ENCODE measurements around the gene DSCAM. TPM values are rescaled to one million over a fixed set of nuclear protein-coding genes. Genes with fewer than 3 reads are reported as not detected.

Gene DSCAM
- total and polyA plus RNA-seq, 10 of the 15 experiments (the other 5 are each of a cell fraction or from before 2014, with no cell fraction given) = not detected

DNA sequence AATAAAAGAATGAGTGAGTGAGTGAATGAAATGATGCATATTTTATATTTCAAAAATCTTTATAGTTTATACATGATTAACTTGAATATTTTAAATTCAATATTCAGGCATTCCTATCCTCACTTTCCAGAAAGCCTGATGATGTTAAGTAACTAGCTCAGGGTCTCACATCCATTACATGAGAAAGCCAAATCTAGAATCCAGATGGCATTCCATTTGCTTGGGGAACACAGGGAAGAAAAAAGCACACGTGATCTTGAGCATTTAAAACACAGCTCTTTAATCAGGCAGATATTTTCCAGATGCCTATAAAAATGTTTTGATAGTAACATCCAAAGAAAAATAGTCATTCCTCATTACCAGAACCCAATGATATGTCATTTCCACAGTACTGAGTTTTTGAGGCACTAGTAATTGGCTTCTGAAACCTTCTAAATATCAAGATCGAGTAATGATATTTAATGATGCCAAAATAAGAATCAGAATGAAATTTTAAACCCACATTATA, 291.9 kb downstream of the DSCAM start:
- Histone ChIP-seq H3K4me3 (no peak overlapping the region), H3K36me3 (ENCODE audit: control insufficient read depth in 2 of 2, insufficient read depth in 2 of 2, low read length in 1 of 2) (no peaks in the 10 kb centered on the region), H4K20me1 (ENCODE audit: control insufficient read depth, insufficient read depth) (no peaks in the 10 kb centered on the region), H3K4me2 (ENCODE audit: control insufficient read depth, insufficient read depth) (no peak overlapping the region), H3K9me3 (replicated peaks; ENCODE audit: control insufficient read depth, insufficient read depth, low read length) (no peaks in the 10 kb centered on the region), H2AFZ (ENCODE audit: control insufficient read depth, low read depth, low read length) (no peak overlapping the region), H3K9ac (ENCODE audit: control insufficient read depth, insufficient read depth, low read length) (no peak overlapping the region), H3K27ac (ENCODE audit: control insufficient read depth, insufficient read depth) (no peak overlapping the region), H3K79me2 (ENCODE audit: control insufficient read depth, insufficient read depth, low read length) (no peaks in the 10 kb centered on the region), H3K4me1 (ENCODE audit: control insufficient read depth, insufficient read depth, low read length) (no peaks in the 10 kb centered on the region), H3K27me3 (replicated peaks in 1 of 2; ENCODE audit: control insufficient read depth in 2 of 2, insufficient read depth in 2 of 2, low read length in 1 of 2) (no peaks in the 10 kb centered on the region)
- WGBS (ENCODE audit: insufficient coverage, insufficient replicate concordance, low lambda C conversion rate, missing lambda C conversion rate) = 0% methylated on average over 2 of the region's 2 CpGs
- RAD21 ChIA-PET (ENCODE audit: unreplicated experiment) = no interaction called here
- no peak for DNase-seq (ENCODE audit: low read depth, low spot score)
- intact Hi-C loops (cut with micrococcal nuclease; ENCODE audit: unreplicated experiment) (no loop called here), in situ Hi-C loops (cut with MboI) (no loop called here)
- POLR2A ChIA-PET = no interaction called here
- CTCF ChIA-PET = no interaction called here
- BruUV-seq (replicated peaks) = no TSS peak
- FAIRE-seq = no peak
- ATAC-seq = no peak
- TF ChIP-seq, protein P1, sequence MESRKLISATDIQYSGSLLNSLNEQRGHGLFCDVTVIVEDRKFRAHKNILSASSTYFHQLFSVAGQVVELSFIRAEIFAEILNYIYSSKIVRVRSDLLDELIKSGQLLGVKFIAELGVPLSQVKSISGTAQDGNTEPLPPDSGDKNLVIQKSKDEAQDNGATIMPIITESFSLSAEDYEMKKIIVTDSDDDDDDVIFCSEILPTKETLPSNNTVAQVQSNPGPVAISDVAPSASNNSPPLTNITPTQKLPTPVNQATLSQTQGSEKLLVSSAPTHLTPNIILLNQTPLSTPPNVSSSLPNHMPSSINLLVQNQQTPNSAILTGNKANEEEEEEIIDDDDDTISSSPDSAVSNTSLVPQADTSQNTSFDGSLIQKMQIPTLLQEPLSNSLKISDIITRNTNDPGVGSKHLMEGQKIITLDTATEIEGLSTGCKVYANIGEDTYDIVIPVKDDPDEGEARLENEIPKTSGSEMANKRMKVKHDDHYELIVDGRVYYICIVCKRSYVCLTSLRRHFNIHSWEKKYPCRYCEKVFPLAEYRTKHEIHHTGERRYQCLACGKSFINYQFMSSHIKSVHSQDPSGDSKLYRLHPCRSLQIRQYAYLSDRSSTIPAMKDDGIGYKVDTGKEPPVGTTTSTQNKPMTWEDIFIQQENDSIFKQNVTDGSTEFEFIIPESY (IDR thresholded peaks at IDR 0.05) = no peak
- TF ChIP-seq EED (IDR thresholded peaks at IDR 0.05; ENCODE audit: low read depth) (no peak), ZNF207 (IDR thresholded peaks at IDR 0.05; ENCODE audit: borderline replicate concordance) (no peak), CTCF (IDR thresholded peaks at IDR 0.05 in 2 of 3, conservative IDR thresholded peaks at IDR 0.05 in 1 of 3; ENCODE audit: control insufficient read depth in 2 of 3, extremely low read depth in 1 of 3, insufficient read depth in 1 of 3, low read depth in 3 of 3, low read length in 3 of 3) (no peak)
- SMC1A ChIA-PET (ENCODE audit: uncharacterized antibody, unreplicated experiment) = no interaction called here

All from GM12878 (cell line).